ENCODE results near the gene MEF2A. TPM values are rescaled to one million over a fixed set of nuclear protein-coding genes. Genes with fewer than 3 reads are reported as not detected.

Gene MEF2A
- total and polyA plus RNA-seq, 9 of the 15 experiments (the other 6 are each of a cell fraction or from before 2014, with no cell fraction given) = 1.6 to 18.7 (median 8.7) TPM

- intact Hi-C loops (cut with micrococcal nuclease) = no loop called here
- ATAC-seq = no peak
- 6% methylated on average over 5 of the region's 5 CpGs for WGBS (ENCODE audit: insufficient coverage, low coverage, missing lambda C conversion rate)
These were observed 9.8 kb upstream of the MEF2A start for GRCh38 chr15:99556011-99556410.

More at GRCh38 chr15:99556011-99556410, 9.8 kb upstream of the MEF2A start:
- ChIA-PET POLR2A (interaction anchor here (0.6 to 2.5 kb wide), 3 partner anchors 9 to 135 kb away, joined by 3 to 16 read pairs (median 9); partner anchors contain the start of gene MEF2A), CTCF (ENCODE audit: low intra/inter-chr PET ratio) (no interaction called here)
- H3K4me1 ChIP-seq (replicated peaks in 1 of 2; ENCODE audit: control insufficient read depth in 2 of 2, insufficient read depth in 2 of 2, low read length in 2 of 2) = no peaks in the 10 kb centered on the region
- no peak overlapping the region for H2AFZ ChIP-seq (ENCODE audit: low read depth, low read length)
- no peak overlapping the region for H3K9ac ChIP-seq (ENCODE audit: insufficient read depth in 1 of 2, low read depth in 2 of 2, low read length in 2 of 2)
- in situ Hi-C loops (cut with MboI) = no loop called here
- H3K4me3 ChIP-seq = no peak overlapping the region
- H3K27me3 ChIP-seq (ENCODE audit: control insufficient read depth in 2 of 2, insufficient read depth in 2 of 2, low read length in 2 of 2) = no peaks in the 10 kb centered on the region; a peak in 1 of 5 replicates
- no peak for TF ChIP-seq KLF10 (CRISPR knock-in tag; IDR thresholded peaks at IDR 0.05)
- 0 out of 2 replicates have a peak, but pooled peaks have one; percentile 11 for TF ChIP-seq CBFA2T2 (conservative IDR thresholded peaks at IDR 0.05)
- no peak for TF ChIP-seq BCOR (IDR thresholded peaks at IDR 0.05)
- peak; percentile 36; the same call in 1 of the 2 replicates for TF ChIP-seq TCF3 (CRISPR knock-in tag; IDR thresholded peaks at IDR 0.05)
- no peak for TF ChIP-seq FOSL1 (tag; conservative IDR thresholded peaks at IDR 0.05)
- TF ChIP-seq XRCC4 (IDR thresholded peaks at IDR 0.05; ENCODE audit: extremely low read depth, insufficient read depth, insufficient read length) = no peak
- TF ChIP-seq CBFA2T3 (IDR thresholded peaks at IDR 0.05) = peak; percentile 47; the same call in 1 of the 2 replicates
- TF ChIP-seq, protein P1, sequence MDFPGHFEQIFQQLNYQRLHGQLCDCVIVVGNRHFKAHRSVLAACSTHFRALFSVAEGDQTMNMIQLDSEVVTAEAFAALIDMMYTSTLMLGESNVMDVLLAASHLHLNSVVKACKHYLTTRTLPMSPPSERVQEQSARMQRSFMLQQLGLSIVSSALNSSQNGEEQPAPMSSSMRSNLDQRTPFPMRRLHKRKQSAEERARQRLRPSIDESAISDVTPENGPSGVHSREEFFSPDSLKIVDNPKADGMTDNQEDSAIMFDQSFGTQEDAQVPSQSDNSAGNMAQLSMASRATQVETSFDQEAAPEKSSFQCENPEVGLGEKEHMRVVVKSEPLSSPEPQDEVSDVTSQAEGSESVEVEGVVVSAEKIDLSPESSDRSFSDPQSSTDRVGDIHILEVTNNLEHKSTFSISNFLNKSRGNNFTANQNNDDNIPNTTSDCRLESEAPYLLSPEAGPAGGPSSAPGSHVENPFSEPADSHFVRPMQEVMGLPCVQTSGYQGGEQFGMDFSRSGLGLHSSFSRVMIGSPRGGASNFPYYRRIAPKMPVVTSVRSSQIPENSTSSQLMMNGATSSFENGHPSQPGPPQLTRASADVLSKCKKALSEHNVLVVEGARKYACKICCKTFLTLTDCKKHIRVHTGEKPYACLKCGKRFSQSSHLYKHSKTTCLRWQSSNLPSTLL (IDR thresholded peaks at IDR 0.05) = no peak
- TF ChIP-seq PHTF2 (CRISPR knock-in tag; IDR thresholded peaks at IDR 0.05) = no peak
- H3K4me2 ChIP-seq (ENCODE audit: insufficient read depth, low read length) = no peak overlapping the region
- no peaks in the 10 kb centered on the region for H4K20me1 ChIP-seq (replicated peaks; ENCODE audit: control insufficient read depth, insufficient read depth, low read length)
- BruUV-seq (replicated peaks) = no TSS peak
- H3K36me3 ChIP-seq (ENCODE audit: control insufficient read depth, insufficient read depth, low read length) = no peaks in the 10 kb centered on the region
- no peaks in the 10 kb centered on the region for H3K79me2 ChIP-seq (ENCODE audit: control insufficient read depth, insufficient read depth, low read length)
- no peak overlapping the region for H3K27ac ChIP-seq (ENCODE audit: extremely low read depth, low read depth, low read length)
- FAIRE-seq (no peak), DNase-seq (ENCODE audit: extremely low read depth in 1 of 4, low spot score in 3 of 4) (no peak)
- no peaks in the 10 kb centered on the region for H3K9me3 ChIP-seq (replicated peaks; ENCODE audit: control insufficient read depth, insufficient read depth, low read depth, low read length)
- no peaks in the 10 kb centered on the region for H3K9me1 ChIP-seq (ENCODE audit: control insufficient read depth, insufficient read depth, low read length)

Data from K562 (cell line).